ENCODE results near the gene ALKBH8.
"Not testable (repeated sequence)": the region's sequence is repeated elsewhere in the genome, so short reads cannot be mapped to it uniquely, and the experiment has no call there.

Gene ALKBH8

GRCh38 chr11:107501713-107502112 is 63.8 kb downstream of the ALKBH8 start:
- DNase-seq, result no peak

GRCh38 chr11:107497371-107497770 is 68.2 kb downstream of the ALKBH8 start:
- DNase-seq, result not testable (repeated sequence)

GRCh38 chr11:107496011-107496410 is 69.5 kb downstream of the ALKBH8 start:
- DNase-seq, result no peak

GRCh38 chr11:107494055-107494454 is 71.5 kb downstream of the ALKBH8 start:
- DNase-seq, result no peak

DNA sequence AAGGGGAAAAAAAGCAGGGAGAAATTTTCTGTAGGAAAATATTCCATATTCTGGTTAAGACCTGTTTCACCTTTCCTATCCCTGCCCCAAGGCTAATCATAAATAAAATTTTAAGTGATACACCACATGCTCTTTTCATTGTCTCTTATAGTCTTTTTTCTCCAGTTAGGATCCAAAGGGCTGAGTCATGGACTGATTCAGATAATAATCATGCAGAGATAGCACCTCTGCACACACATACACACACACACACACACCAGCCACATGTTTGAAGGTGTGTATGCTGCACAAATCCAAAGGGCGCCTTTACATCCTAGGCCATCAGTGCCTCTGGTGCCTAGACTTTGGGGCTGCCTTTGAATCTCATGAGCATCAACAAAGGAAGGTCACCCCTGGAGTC is 72.4 kb downstream of the ALKBH8 start:
- no peak for DNase-seq

DNA sequence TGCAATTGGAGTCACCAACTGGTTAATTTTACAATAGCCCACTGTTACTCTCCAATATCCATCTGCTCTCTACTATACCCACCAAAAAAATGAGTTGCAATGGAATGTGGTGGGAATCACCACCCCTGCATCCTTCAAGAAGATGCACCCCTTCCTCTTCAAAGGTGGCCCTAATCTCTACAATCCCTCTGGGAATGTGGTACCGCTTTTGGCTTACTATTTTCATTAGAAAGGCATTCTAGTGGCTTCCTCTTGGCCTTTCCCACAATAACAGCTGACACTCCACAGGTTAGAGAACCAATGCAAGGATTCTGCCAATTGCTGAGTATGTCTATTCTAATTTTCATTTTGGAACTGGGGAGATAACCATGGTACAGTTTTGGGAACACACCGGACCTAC is 74.7 kb downstream of the ALKBH8 start:
- DNase-seq, result no peak

DNA sequence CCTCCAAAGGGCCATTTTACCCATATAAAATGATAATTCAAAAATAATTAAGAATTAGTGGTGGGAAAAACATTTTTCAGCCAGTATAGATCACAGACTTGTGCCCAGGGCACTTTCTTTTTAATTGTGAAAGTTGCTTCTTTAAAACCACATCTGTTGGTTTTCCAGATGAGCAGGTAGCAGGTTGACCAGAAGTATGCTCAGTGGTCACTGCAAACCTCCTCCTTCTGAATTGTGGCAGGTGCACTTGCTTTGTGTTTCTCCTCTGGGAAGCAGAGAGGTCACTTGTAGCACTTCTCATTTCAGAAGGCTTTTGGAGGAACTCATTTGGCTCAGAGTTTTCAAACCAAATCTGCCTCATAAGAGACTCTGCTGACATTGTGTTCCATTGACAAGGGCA is 83.3 kb downstream of the ALKBH8 start:
- no peak for DNase-seq

DNA sequence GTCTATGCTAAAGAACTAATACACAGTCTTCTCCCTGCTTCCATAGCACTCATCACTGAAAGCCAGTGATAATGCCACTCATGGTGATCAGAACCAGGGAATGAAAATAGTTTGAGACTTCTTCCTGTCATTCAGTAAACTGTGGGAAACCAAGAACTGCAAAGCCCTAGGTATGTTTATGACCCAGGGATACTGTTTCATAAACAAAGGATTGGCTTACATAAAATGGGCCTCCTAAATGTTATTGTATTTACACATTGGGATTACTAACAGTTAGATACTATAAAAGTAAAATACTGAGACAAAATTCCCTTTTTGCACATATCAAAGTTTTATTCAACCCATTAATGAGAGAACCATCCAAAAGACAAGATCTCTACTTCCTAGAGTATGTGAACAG is 86.6 kb downstream of the ALKBH8 start:
- DNase-seq, result no peak

GRCh38 chr11:107477820-107478219 is 87.7 kb downstream of the ALKBH8 start:
- DNase-seq, result no peak

- DNase-seq, result no peak
Observed at GRCh38 chr11:107473792-107474191, 91.7 kb downstream of the ALKBH8 start.

GRCh38 chr11:107472966-107473365 is 92.6 kb downstream of the ALKBH8 start:
- no peak for DNase-seq

GRCh38 chr11:107468596-107468995 is 96.9 kb downstream of the ALKBH8 start:
- DNase-seq, result no peak

DNA sequence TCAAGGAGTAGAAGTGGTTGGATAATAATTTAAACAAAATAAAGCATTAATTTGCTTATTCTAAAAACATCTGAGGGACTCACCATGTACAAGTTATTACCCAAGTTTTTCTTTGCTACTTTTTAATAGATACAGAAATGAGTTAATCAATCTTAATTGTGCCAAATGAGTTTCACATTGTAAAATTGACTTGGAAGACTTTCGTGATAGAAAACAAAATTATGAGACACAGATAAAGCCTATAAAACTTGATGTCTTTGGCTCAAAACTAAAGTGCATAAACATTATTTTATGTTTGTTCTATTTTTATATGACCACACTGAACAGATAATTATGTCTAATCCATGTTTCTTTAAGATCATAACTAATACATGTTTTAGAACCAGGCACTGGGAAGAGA is 97.8 kb downstream of the ALKBH8 start:
- DNase-seq, result no peak

GRCh38 chr11:107466275-107466866 is 99.2 kb downstream of the ALKBH8 start:
- DNase-seq, result not testable (repeated sequence)

- peak; percentile 86 to 97 for DNase-seq
Observed at GRCh38 chr11:107457558-107458271, 107.8 kb downstream of the ALKBH8 start, which contains the start of gene CWF19L2. TSS of gene CWF19L2 (minus strand) at chr11:107457825. CDS start at chr11:107457816, 9 bp downstream.

DNA sequence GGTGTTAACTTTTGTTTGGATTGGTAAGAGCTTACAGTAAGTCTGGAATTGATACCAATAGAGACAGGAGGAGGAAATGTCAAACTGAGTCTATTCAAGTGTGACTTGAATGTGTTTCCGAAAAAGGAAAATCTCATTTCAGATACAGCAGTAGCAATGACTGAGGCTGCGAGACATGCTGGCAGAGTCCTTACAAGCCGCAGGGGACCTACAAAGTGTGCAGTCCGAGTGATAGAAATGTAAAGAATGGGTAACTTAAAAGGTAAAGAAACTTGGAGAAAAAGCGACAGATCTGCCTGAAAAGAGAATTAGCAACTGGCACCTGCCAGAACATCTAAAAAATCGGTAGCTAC is 108.4 kb downstream of the ALKBH8 start:
- DNase-seq, result no peak

DNA sequence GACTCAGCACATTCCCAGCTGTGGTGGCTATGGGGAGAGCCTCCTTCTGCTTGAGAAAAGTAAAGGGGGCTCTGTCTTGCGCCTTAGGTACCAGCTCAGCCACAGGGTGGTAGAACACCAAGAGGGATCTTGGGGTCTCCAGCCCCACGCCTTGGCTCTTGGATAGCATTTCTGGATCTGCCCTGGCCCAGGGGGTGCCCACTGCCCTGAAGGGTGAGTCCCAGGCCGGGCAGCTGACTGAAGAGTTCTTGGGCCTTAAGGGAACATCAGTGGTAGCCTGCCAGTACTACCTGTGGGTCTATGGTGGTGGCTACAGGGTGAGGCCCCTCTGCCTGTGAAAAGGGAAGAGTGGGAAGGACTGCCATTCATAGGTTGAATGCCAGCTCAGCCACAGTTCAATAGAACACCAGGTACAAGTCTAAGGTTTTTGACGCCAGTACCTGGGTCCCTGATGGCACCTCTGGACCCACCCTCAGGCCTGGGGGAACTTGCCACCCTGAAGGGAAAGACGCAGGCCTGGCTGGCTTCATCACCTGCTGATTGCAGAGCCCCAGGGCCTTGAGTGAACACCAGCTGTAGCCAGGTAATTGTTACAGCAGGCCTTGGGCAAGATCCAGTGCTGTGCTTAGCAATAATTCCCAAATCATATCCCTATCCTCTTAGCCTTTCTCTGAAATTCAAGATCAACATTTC is 111.8 kb downstream of the ALKBH8 start:
- no peak for DNase-seq

All from hippocampal formation (tissue), 2 donors.